ENCODE data around the gene GRIN1. TPM values are rescaled to one million over a fixed set of nuclear protein-coding genes. Genes with fewer than 3 reads are reported as not detected.

GRIN1 gene
- total RNA-seq, 2 experiments from 2014 or later, result not detected

- no peaks in the 10 kb centered on the region for H3K4me1 Mint-ChIP-seq (ENCODE audit: low read depth)
- DNase-seq, result no peak
- no peaks in the 10 kb centered on the region for H3K9me3 Mint-ChIP-seq (ENCODE audit: insufficient read depth)
- ChIA-PET POLR2A (interaction anchor here (0.9 to 3.7 kb wide), 2 partner anchors 11 to 23 kb away, joined by 3 to 10 read pairs; no protein-coding TSS in a partner anchor), CTCF (interaction anchor here (1.1 to 1.7 kb wide), 2 partner anchors 12 to 129 kb away, joined by 4 to 5 read pairs; no protein-coding TSS in a partner anchor)
- H3K36me3 Mint-ChIP-seq (ENCODE audit: low read depth), result peaks cover 10% of the 10 kb centered on the region
- H3K27me3 Mint-ChIP-seq (ENCODE audit: low read depth), result no peaks in the 10 kb centered on the region
- no peak overlapping the region for H3K27ac Mint-ChIP-seq
- H3K4me3 Mint-ChIP-seq, result no peak overlapping the region
- ATAC-seq, result no peak
These were observed 31.5 kb upstream of the GRIN1 start for GRCh38 chr9:137107312-137107921.

- DNase-seq (no peak), ATAC-seq (no peak)
- CTCF ChIA-PET, result interaction anchor here (1.8 kb wide), 1 partner anchor 12 kb away, joined by 6 read pairs; no protein-coding TSS in a partner anchor
- peaks cover 3% of the 10 kb centered on the region for H3K4me1 Mint-ChIP-seq (ENCODE audit: low read depth)
- H3K4me3 Mint-ChIP-seq, result no peak overlapping the region
- no peaks in the 10 kb centered on the region for H3K27me3 Mint-ChIP-seq (ENCODE audit: low read depth)
- no peak overlapping the region for H3K27ac Mint-ChIP-seq
- H3K9me3 Mint-ChIP-seq (ENCODE audit: insufficient read depth), result no peaks in the 10 kb centered on the region
- POLR2A ChIA-PET, result interaction anchor here (0.9 to 3.7 kb wide), 2 partner anchors 12 to 22 kb away, joined by 3 to 10 read pairs; no protein-coding TSS in a partner anchor
- H3K36me3 Mint-ChIP-seq (ENCODE audit: low read depth), result peaks cover 10% of the 10 kb centered on the region
These were observed 31.0 kb upstream of the GRIN1 start for GRCh38 chr9:137107982-137108381.

DNA sequence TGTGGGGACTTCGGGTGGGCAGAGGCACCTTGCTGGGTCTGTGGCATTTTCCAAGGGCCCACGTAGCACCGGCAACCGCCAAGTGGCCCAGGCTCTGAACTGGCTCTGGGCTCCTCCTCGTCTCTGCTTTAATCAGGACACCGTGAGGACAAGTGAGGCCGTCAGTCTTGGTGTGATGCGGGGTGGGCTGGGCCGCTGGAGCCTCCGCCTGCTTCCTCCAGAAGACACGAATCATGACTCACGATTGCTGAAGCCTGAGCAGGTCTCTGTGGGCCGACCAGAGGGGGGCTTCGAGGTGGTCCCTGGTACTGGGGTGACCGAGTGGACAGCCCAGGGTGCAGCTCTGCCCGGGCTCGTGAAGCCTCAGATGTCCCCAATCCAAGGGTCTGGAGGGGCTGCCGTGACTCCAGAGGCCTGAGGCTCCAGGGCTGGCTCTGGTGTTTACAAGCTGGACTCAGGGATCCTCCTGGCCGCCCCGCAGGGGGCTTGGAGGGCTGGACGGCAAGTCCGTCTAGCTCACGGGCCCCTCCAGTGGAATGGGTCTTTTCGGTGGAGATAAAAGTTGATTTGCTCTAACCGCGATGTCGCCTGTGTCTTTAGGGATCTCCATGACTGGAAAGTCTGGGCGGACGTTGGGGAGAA lies 30.2 kb upstream of the GRIN1 start:
- no peaks in the 10 kb centered on the region for H3K9me3 Mint-ChIP-seq (ENCODE audit: insufficient read depth)
- DNase-seq, result no peak
- no peak overlapping the region for H3K4me3 Mint-ChIP-seq
- CTCF ChIA-PET, result interaction anchor here (1.8 kb wide), 1 partner anchor 13 kb away, joined by 6 read pairs; no protein-coding TSS in a partner anchor
- no peak overlapping the region for H3K27ac Mint-ChIP-seq
- peaks cover 12% of the 10 kb centered on the region for H3K36me3 Mint-ChIP-seq (ENCODE audit: low read depth)
- POLR2A ChIA-PET, result interaction anchor here (3.7 kb wide), 1 partner anchor 12 kb away, joined by 10 read pairs; no protein-coding TSS in a partner anchor
- no peaks in the 10 kb centered on the region for H3K27me3 Mint-ChIP-seq (ENCODE audit: low read depth)
- ATAC-seq, result no peak
- peaks cover 8% of the 10 kb centered on the region for H3K4me1 Mint-ChIP-seq (ENCODE audit: low read depth)

DNA sequence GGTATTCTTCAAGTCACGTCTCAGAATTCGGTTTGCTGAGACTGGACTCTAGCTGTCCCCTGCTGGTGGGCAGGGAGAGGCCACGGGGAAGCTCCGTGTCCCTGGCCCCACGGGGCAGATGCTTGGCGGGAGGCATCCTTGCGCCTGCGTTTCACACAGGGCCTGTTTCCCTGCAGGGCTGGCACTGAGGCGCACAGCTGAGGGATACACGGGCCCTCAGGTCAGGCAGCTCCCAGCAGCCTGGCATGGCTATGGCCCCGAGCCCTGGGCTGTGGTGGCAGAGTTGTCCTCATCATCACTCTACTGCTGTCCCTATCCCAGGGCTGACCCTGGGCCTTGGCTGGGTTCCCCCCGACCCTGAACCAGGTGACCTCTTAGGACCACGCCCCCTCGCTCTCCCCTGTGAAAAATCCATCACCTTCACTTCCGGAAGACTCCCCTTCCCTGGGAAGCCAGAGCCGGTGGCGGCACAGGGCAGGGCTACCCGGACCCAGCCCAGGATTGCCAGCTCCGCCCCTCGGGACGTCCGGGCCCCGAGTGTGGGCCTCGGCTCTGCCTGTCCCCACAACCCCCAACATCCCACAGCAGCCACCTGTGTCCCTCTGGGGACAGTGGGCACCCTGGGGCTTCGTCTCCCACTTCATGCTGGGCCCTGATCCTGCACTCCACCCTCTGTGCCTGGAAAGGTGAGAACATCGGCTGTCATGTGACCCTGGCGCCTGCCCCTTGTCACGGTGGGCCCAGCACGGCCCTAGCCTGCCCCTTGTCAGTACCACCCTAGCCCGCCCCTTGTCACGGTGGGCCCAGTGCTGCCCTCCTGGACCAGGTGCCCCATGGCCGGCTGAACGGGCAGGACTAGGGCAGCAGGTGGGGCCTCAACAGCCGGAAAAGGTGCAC lies 29.5 kb upstream of the GRIN1 start:
- Mint-ChIP-seq H3K27ac (no peak overlapping the region), H3K4me1 (ENCODE audit: low read depth) (peaks cover 8% of the 10 kb centered on the region), H3K27me3 (ENCODE audit: low read depth) (no peaks in the 10 kb centered on the region), H3K9me3 (ENCODE audit: insufficient read depth) (no peaks in the 10 kb centered on the region), H3K36me3 (ENCODE audit: low read depth) (peaks cover 12% of the 10 kb centered on the region), H3K4me3 (no peak overlapping the region)
- ATAC-seq, result no peak
- ChIA-PET CTCF (interaction anchor here (1.8 kb wide), 1 partner anchor 14 kb away, joined by 6 read pairs; no protein-coding TSS in a partner anchor), POLR2A (no interaction called here)
- DNase-seq, result no peak

DNA sequence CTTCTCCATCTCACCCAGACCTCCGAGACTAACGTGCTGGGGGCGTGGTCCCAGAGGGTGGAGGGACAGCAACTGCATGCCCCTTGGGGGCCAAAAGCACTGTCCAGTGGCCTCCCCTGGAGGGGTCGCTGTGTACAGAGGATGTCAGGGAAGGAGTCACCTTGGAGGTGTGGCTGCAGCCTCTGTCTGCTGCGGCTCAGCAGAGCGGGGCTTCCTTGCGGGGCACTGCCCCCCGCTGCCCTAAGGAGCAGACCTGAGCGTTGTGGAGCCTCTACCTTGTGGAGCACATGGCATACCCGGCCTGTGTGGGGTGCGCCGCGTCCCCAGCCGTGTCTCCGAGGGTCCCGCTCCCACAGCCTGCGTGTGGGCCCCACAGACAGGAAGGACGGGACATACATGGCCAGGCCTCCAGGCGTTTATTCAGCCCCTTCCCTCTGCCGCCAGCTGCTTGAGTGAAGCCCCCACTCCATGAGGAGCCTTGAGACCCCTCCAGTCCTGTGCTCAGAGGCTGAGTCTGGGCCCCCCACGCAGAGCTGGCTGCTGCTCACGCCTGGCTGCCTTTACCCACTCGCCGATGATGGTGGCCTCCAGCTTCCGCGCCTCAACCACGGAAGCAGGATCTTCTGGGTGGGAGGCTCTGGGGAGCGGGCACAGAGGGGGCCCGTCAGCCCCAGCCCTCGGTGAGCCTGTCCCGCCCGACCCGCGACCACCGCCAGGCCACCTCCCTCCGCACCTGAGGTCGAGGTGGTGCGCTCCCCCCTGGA lies 28.6 kb upstream of the GRIN1 start:
- DNase-seq (no peak), ATAC-seq (no peak)
- no peak overlapping the region for H3K4me3 Mint-ChIP-seq
- H3K4me1 Mint-ChIP-seq (ENCODE audit: low read depth), result peaks cover 11% of the 10 kb centered on the region
- H3K27ac Mint-ChIP-seq, result peak overlapping the region; percentile 33
- POLR2A ChIA-PET, result no interaction called here
- CTCF ChIA-PET, result no interaction called here
- no peaks in the 10 kb centered on the region for H3K27me3 Mint-ChIP-seq (ENCODE audit: low read depth)
- H3K9me3 Mint-ChIP-seq (ENCODE audit: insufficient read depth), result no peaks in the 10 kb centered on the region
- peaks cover 12% of the 10 kb centered on the region for H3K36me3 Mint-ChIP-seq (ENCODE audit: low read depth)

DNA sequence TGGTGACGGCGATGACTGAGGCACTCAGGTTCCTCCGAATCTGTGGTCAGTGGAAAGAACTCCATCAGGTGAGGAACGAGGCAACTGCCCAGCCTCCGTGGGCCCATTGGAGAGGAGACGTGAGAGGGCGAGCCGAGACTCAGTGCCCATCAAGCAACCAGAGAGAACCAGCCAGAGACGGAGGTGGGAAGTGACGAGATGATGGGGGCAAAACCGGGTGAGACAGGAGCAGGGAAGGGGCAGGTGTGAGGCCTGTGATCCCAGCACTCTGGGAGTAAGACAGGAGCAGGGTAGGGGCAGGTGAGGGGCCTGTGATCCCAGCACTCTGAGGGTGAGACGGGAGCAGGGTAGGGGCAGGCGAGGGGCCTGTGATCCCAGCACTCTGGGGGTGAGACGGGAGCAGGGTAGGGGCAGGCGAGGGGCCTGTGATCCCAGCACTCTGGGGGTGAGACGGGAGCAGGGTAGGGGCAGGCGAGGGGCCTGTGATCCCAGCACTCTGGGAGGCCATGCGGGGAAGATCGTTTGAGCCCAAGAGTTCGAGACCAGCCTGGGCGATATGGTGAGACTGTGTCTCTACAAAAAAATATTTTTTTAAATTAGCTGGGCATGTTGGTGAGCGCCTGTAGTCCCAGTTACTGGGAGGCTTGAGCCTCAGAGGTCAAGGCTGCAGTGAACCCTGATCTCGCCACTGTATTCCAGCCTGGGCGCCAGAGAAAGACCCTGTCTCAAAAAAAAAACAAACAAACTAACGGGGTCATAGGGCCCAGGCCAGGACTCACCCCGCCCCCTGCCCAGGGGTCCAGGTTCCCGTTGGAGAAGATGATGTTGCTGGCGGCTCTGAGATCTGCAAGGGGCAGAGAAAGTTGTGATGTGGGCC lies 27.8 kb upstream of the GRIN1 start:
- CTCF ChIA-PET, result interaction anchor here (3.4 kb wide), 1 partner anchor 15 kb away, joined by 18 read pairs; no protein-coding TSS in a partner anchor
- no peak for DNase-seq
- no peaks in the 10 kb centered on the region for H3K9me3 Mint-ChIP-seq (ENCODE audit: insufficient read depth)
- H3K4me1 Mint-ChIP-seq (ENCODE audit: low read depth), result peaks cover 11% of the 10 kb centered on the region
- H3K27ac Mint-ChIP-seq, result peak overlapping the region; percentile 33
- H3K27me3 Mint-ChIP-seq (ENCODE audit: low read depth), result no peaks in the 10 kb centered on the region
- H3K4me3 Mint-ChIP-seq, result no peak overlapping the region
- H3K36me3 Mint-ChIP-seq (ENCODE audit: low read depth), result peaks cover 12% of the 10 kb centered on the region
- no peak for ATAC-seq
- POLR2A ChIA-PET, result no interaction called here

DNA sequence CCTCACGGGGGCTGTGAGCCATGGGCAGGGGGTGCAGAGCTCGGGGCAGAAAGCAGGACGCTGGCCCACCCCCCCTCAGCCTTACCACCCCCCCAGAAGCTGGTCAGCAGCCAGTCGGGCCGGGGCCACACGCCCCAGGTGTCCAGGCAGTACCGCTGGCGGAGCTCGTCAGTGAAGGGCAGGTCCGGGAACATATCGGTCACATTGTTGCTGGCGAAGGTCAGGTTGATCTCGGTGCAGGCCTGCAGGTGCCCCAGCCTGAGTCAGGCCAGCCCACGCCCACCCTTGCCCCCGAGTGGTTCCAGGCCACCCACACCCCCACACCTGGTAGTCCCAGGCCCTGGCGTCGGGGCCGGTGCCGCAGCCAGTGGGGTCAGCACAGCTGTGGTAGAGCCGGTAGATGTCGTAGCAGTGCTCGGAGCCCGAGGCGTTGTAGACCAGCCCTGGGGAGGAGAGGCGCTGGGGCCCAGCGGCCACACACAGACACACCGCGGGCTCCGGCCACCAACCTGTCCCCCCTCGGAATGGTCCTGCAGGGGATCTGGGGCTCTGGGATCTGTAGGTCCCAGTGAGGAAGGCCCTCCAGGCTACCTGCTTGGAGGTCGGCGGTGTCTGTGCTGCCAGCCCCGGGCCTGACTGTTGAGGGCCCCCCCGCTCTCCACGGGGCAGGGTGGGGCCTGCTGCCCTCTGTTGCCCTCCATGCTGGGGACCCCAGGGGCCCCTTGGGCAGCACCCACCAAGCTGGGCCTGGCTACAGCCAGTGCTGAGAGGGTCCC lies 27.0 kb upstream of the GRIN1 start:
- DNase-seq (no peak), ATAC-seq (no peak)
- no peak overlapping the region for H3K27ac Mint-ChIP-seq
- no peaks in the 10 kb centered on the region for H3K9me3 Mint-ChIP-seq (ENCODE audit: insufficient read depth)
- ChIA-PET CTCF (interaction anchor here (3.4 kb wide), 1 partner anchor 16 kb away, joined by 18 read pairs; no protein-coding TSS in a partner anchor), POLR2A (interaction anchor here (1.3 to 2.3 kb wide), 5 partner anchors 16 to 129 kb away, joined by 3 to 11 read pairs (median 8); partner anchors contain the start of genes MAN1B1 and TUBB4B)
- H3K4me3 Mint-ChIP-seq, result no peak overlapping the region
- peaks cover 11% of the 10 kb centered on the region for H3K4me1 Mint-ChIP-seq (ENCODE audit: low read depth)
- no peaks in the 10 kb centered on the region for H3K27me3 Mint-ChIP-seq (ENCODE audit: low read depth)
- peaks cover 12% of the 10 kb centered on the region for H3K36me3 Mint-ChIP-seq (ENCODE audit: low read depth)

DNA sequence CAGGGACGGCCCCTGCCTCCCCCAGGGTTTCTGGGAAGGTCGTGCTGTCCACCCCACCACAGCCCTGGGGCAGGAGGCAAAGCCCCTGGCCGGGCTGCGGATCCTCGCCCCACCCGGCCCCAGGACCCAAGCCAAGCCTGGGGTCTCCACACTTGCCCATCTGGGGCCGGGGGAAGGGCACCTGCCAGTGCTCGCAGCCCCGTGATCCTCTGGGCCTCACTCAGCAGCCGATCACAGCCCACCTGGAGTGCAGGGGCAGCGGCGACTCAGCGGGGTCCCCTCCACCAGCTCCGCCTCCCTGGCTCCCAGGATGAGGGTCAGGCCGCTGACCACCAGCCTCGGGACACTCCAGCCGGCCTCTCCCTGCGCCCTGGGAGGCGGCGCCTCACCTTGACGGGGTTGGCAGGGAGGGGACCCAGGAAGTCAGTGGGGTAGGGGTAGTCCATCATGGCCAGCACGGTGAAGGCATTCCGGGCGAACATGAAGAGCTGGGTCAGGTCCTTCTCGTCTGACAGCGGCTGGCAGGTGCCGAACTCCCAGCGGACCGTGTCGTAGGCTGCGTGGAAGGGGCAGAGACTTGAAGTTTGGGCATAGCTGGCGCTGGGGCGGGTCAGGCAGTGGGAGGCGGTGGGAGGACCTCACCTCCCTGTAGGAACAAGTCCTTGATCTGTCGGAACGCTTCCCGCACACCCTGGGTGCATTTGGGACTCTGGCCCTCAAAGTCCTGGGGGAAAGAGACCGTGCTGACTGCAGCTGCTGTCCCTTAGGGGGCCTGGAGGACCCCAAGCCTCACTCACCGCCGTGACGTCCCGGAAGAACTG lies 26.2 kb upstream of the GRIN1 start:
- no peak for ATAC-seq
- H3K36me3 Mint-ChIP-seq (ENCODE audit: low read depth), result peaks cover 12% of the 10 kb centered on the region
- no peak for DNase-seq
- H3K27me3 Mint-ChIP-seq (ENCODE audit: low read depth), result no peaks in the 10 kb centered on the region
- peak overlapping the region; percentile 74 for H3K4me3 Mint-ChIP-seq
- ChIA-PET POLR2A (interaction anchor here (1.1 to 2.3 kb wide), 6 partner anchors 17 to 128 kb away, joined by 3 to 11 read pairs (median 8); partner anchors contain the start of genes MAN1B1 and TUBB4B), CTCF (interaction anchor here (0.8 to 3.4 kb wide), 6 partner anchors 17 to 124 kb away, joined by 3 to 18 read pairs (median 4); partner anchors contain the start of gene MAN1B1)
- H3K9me3 Mint-ChIP-seq (ENCODE audit: insufficient read depth), result no peaks in the 10 kb centered on the region
- H3K4me1 Mint-ChIP-seq (ENCODE audit: low read depth), result peaks cover 11% of the 10 kb centered on the region
- peak overlapping the region; percentile 73 for H3K27ac Mint-ChIP-seq

Measured in activated CD8-positive, alpha-beta T cell treated with anti-CD3 and anti-CD28 coated beads, Interleukin-2, amount 10 ng/mL, durations not matched to agents 7 days and 5 days (primary cell).